ENCODE data around the gene DTX2.
"Not testable (repeated sequence)": the region's sequence is repeated elsewhere in the genome, so short reads cannot be mapped to it uniquely, and the experiment has no call there.

DNA sequence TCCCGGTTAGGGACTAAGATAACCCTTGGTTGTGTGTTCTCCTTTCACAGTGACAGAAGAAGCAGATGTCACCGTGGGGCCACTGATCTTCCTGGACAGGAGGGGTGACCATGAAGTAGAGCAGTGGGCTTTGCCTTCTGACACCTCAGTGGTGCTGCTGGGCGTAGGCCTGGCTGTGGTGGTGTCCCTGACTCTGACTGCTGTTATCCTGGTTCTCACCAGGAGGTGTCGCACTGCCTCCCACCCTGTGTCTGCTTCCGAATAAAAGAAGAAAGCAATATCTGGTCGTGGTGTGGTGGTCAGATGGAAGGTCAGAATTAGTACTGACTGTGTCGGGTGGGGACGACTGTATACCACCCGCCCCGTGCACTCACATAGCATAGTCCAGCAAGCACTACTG, 19.7 kb upstream of the DTX2 start:
- TF ChIP-seq, protein P1, sequence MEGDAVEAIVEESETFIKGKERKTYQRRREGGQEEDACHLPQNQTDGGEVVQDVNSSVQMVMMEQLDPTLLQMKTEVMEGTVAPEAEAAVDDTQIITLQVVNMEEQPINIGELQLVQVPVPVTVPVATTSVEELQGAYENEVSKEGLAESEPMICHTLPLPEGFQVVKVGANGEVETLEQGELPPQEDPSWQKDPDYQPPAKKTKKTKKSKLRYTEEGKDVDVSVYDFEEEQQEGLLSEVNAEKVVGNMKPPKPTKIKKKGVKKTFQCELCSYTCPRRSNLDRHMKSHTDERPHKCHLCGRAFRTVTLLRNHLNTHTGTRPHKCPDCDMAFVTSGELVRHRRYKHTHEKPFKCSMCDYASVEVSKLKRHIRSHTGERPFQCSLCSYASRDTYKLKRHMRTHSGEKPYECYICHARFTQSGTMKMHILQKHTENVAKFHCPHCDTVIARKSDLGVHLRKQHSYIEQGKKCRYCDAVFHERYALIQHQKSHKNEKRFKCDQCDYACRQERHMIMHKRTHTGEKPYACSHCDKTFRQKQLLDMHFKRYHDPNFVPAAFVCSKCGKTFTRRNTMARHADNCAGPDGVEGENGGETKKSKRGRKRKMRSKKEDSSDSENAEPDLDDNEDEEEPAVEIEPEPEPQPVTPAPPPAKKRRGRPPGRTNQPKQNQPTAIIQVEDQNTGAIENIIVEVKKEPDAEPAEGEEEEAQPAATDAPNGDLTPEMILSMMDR (IDR thresholded peaks at IDR 0.05; ENCODE audit: poor library complexity) = not testable (repeated sequence)
- not testable (repeated sequence) for TF ChIP-seq EZH2 (IDR thresholded peaks at IDR 0.05; ENCODE audit: borderline replicate concordance)

Data from hepatocyte (in vitro differentiated cells).